22Rv1 (cell line): Measurements from ENCODE around the gene MS4A1.

Source experiments
- CTCF ChIP-seq: fragments of 450-650 bp; IDR thresholded peaks from 2 replicates; pipeline ENCODE4 v1.5.1; 2017; ENCODE audit warnings: mild to moderate bottlenecking
- ZFX ChIP-seq: fragments of 450-650 bp; IDR thresholded peaks from 2 replicates; pipeline ENCODE4 v1.6.1; 2017; ENCODE audit warnings: antibody characterized with exemption, borderline replicate concordance

- TF ChIP-seq CTCF (no peak), ZFX (no peak)
These were observed 1.4 kb upstream of the MS4A1 start for GRCh38 chr11:60454212-60454611.
